Amniotic stem cell (primary cell): ENCODE measurements around the gene ASXL2.

Source experiments
- DNase-seq: peaks from one replicate; lab custom pipeline; 2025; lab: John Stamatoyannopoulos, UW

The ASXL2 gene

DNA sequence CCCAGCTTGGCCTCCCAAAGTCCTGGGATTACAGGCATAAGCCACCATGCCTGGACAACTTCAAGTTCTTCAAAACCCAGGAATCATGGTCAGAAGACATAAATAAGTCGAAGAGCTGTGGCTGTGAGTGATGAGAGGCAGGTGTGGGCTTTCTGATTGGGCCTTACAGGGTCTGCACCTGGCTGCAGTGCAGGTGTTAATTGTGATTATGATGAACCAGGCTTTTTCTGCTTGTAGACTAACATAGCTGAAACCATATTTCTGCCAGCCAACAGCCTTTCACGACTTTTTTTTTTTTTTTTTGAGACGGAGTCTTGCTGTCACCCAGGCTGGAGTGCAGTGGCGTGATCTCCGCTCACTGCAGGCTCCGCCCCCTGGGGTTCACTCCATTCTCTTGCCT, 190.1 kb downstream of the ASXL2 start:
- no peak for DNase-seq

- no peak for DNase-seq
These were observed 192.5 kb downstream of the ASXL2 start for GRCh38 chr2:25685741-25686140.

DNA sequence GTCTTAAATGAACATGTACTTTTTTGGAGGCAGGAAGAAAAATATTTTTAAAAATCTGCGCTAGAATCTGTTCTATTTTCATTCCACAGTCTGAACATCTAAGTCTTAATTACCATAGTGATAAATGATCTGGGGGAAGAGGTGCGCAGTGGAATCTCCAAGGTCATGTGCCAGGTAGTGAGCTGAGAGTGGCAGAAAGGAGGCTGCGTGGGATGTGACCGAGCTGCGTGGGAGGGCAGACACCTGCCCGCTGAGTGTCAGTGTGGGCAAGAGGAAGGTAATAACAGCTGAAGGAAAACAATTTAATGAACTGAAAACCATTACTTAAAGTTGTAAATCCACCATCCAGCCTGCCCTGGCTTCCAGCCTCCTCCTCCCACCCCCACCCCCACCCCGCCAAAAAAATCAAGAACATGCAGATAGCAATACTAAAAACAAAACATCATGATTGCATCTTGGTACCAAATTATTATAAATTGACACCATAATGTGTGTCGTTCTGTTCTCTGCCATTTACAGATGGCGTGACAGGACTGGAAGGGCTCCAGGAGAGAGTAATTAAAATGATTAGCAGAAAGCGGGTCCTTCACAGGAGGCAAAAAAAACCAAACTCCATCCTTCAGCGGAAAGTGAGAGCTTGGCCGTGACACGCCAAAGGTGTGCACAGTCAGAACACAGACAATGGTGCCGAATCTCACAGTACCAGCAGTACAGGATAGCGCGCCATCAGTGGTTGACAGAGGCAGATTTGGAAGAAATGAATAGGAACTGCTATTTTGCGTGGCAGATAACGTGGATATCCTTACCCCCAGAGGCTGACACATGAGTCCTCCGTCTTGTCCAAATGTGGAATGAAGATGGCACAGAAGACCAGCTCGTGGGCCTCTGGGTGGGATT, 193.5 kb downstream of the ASXL2 start:
- no peak for DNase-seq
